ENCODE results near the gene ZNF423.

GRCh38 chr16:49834531-49835151 lies 21.3 kb downstream of the ZNF423 start:
- no peak for TF ChIP-seq ZNF501 (CRISPR knock-in tag; IDR thresholded peaks at IDR 0.05)
- no peak for TF ChIP-seq THAP7 (CRISPR knock-in tag; IDR thresholded peaks at IDR 0.05)
- TF ChIP-seq, protein P1, sequence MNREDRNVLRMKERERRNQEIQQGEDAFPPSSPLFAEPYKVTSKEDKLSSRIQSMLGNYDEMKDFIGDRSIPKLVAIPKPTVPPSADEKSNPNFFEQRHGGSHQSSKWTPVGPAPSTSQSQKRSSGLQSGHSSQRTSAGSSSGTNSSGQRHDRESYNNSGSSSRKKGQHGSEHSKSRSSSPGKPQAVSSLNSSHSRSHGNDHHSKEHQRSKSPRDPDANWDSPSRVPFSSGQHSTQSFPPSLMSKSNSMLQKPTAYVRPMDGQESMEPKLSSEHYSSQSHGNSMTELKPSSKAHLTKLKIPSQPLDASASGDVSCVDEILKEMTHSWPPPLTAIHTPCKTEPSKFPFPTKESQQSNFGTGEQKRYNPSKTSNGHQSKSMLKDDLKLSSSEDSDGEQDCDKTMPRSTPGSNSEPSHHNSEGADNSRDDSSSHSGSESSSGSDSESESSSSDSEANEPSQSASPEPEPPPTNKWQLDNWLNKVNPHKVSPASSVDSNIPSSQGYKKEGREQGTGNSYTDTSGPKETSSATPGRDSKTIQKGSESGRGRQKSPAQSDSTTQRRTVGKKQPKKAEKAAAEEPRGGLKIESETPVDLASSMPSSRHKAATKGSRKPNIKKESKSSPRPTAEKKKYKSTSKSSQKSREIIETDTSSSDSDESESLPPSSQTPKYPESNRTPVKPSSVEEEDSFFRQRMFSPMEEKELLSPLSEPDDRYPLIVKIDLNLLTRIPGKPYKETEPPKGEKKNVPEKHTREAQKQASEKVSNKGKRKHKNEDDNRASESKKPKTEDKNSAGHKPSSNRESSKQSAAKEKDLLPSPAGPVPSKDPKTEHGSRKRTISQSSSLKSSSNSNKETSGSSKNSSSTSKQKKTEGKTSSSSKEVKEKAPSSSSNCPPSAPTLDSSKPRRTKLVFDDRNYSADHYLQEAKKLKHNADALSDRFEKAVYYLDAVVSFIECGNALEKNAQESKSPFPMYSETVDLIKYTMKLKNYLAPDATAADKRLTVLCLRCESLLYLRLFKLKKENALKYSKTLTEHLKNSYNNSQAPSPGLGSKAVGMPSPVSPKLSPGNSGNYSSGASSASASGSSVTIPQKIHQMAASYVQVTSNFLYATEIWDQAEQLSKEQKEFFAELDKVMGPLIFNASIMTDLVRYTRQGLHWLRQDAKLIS (CRISPR knock-in tag; IDR thresholded peaks at IDR 0.05): no peak
- no peak for TF ChIP-seq PRMT3 (CRISPR knock-in tag; IDR thresholded peaks at IDR 0.05; ENCODE audit: borderline replicate concordance, low read depth)
- TF ChIP-seq ZNF337 (CRISPR knock-in tag; IDR thresholded peaks at IDR 0.05; ENCODE audit: borderline replicate concordance, low read depth): no peak
- TF ChIP-seq ZSCAN22 (CRISPR knock-in tag; IDR thresholded peaks at IDR 0.05): no peak
- TF ChIP-seq NR2C2 (CRISPR knock-in tag; IDR thresholded peaks at IDR 0.05; ENCODE audit: borderline replicate concordance): no peak
- TF ChIP-seq, protein P2, sequence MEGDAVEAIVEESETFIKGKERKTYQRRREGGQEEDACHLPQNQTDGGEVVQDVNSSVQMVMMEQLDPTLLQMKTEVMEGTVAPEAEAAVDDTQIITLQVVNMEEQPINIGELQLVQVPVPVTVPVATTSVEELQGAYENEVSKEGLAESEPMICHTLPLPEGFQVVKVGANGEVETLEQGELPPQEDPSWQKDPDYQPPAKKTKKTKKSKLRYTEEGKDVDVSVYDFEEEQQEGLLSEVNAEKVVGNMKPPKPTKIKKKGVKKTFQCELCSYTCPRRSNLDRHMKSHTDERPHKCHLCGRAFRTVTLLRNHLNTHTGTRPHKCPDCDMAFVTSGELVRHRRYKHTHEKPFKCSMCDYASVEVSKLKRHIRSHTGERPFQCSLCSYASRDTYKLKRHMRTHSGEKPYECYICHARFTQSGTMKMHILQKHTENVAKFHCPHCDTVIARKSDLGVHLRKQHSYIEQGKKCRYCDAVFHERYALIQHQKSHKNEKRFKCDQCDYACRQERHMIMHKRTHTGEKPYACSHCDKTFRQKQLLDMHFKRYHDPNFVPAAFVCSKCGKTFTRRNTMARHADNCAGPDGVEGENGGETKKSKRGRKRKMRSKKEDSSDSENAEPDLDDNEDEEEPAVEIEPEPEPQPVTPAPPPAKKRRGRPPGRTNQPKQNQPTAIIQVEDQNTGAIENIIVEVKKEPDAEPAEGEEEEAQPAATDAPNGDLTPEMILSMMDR (CRISPR knock-in tag; IDR thresholded peaks at IDR 0.05): no peak
- TF ChIP-seq CAMTA2 (CRISPR knock-in tag; IDR thresholded peaks at IDR 0.05; ENCODE audit: borderline replicate concordance): no peak

Data from HepG2 (cell line).